CMK (cell line): ENCODE measurements around the gene PWWP2B.
A peak's percentile ranks its signal among the peaks of the same experiment; 100 is the strongest.

Source experiments
- DNase-seq: peaks from one replicate; pipeline ENCODE4 v3.0.0-alpha.2; 2010; ENCODE audit warnings: low read depth

Gene PWWP2B

GRCh38 chr10:132447446-132448247, 50.6 kb downstream of the PWWP2B start:
- peak; percentile 49 for DNase-seq

- peak; percentile 85 for DNase-seq
Observed at GRCh38 chr10:132448248-132448731, 51.3 kb downstream of the PWWP2B start.

- DNase-seq, result no peak
Observed at GRCh38 chr10:132449051-132449810, 52.2 kb downstream of the PWWP2B start.

GRCh38 chr10:132449811-132450181, 52.8 kb downstream of the PWWP2B start:
- DNase-seq, result no peak

- no peak for DNase-seq
Observed at GRCh38 chr10:132450466-132450824, 53.4 kb downstream of the PWWP2B start.

- DNase-seq, result no peak
Observed at GRCh38 chr10:132450825-132451505, 54.0 kb downstream of the PWWP2B start.

GRCh38 chr10:132451506-132452215, 54.7 kb downstream of the PWWP2B start:
- DNase-seq, result no peak

GRCh38 chr10:132452216-132452650, 55.2 kb downstream of the PWWP2B start:
- no peak for DNase-seq

GRCh38 chr10:132452651-132453469, 55.9 kb downstream of the PWWP2B start:
- no peak for DNase-seq

GRCh38 chr10:132453470-132453861, 56.5 kb downstream of the PWWP2B start:
- no peak for DNase-seq

- DNase-seq, result no peak
Observed at GRCh38 chr10:132454296-132455198, 57.5 kb downstream of the PWWP2B start.

- no peak for DNase-seq
Observed at GRCh38 chr10:132455441-132455971, 58.5 kb downstream of the PWWP2B start.

GRCh38 chr10:132455986-132456847, 59.2 kb downstream of the PWWP2B start:
- no peak for DNase-seq

- DNase-seq, result no peak
Observed at GRCh38 chr10:132456881-132457280, 59.9 kb downstream of the PWWP2B start.

GRCh38 chr10:132457328-132458070, 60.5 kb downstream of the PWWP2B start:
- no peak for DNase-seq

GRCh38 chr10:132458071-132458585, 61.1 kb downstream of the PWWP2B start:
- DNase-seq, result no peak

GRCh38 chr10:132458586-132459300, 61.7 kb downstream of the PWWP2B start:
- DNase-seq, result no peak
